Measurements from ENCODE around the gene CCDC57.

Gene CCDC57

DNA sequence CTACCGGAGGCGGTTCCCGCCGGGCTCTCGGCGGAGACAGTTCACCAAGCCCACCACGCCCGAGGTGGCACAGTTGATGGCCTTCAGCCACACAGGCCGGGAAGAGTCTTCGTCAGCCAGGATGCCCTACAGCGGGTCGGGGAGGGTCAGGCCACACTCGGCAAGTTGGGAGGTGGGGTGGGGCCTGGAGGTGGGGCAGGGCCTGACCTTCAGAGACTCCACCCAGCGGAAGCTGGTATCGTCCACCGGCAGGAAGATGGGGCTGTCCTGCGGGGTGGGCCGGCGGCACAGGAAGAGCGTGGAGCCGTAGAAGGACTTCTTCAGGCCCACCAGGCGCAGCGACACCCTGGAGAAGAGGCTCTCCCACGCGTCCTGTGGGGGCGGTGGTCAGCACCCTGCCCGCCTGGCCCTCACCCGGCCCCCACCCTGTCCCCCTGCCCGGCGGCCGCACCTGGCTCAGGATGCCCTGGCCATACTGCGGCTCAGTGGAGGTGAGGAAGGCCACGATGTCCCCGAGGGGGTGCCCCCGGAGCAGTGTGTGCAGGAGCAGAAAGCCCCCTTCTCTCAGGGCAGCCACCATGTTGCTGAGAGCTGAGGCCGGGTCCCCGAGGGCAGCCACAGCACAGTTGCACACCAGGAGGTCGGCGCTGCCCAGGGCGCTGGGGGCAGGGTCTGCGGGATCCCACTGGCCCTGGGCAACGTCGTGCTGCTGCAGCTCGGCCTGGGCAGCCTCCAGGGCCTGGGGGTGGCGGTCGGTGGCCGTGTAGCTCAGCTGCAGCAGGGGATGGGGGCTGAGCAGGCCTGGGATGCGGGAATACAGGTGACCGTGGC, 127.4 kb downstream of the CCDC57 start:
- DNase-seq (ENCODE audit: low read depth in 2 of 3, low spot score in 2 of 3), result no peak

DNA sequence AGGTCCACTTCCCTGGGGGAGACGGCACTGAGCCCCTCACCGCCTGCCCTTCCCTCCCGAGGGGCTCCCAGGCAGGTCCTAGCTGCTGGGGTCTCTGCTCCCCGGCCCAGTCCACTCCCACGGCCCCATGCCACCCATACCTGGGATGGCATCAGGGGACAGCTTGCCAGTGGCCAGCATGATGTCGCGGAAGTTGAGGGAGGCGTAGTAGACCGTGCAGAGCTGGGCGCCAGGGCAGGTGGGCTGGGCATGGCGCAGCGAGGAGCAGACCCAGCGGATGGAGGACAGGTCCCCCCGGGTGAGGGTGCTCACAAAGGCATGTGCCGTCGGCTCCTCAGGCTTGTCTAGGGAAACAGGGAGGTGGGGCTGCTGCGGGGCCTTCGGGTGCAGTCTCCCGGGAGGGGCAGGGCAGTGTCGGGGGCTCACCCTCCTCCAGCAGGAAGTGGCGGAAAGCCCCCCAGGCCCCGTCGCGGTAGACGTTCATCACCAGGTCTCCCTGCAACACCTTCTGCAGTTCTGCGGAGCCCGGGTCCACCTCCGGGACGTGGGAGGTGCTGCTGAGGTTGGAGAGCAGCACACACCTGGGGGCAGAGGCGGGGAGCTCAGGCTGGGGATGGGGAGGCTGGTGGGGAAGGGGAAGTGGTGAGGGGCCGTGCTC, 128.1 kb downstream of the CCDC57 start:
- DNase-seq (ENCODE audit: low read depth in 2 of 3, low spot score in 2 of 3), result no peak

DNA sequence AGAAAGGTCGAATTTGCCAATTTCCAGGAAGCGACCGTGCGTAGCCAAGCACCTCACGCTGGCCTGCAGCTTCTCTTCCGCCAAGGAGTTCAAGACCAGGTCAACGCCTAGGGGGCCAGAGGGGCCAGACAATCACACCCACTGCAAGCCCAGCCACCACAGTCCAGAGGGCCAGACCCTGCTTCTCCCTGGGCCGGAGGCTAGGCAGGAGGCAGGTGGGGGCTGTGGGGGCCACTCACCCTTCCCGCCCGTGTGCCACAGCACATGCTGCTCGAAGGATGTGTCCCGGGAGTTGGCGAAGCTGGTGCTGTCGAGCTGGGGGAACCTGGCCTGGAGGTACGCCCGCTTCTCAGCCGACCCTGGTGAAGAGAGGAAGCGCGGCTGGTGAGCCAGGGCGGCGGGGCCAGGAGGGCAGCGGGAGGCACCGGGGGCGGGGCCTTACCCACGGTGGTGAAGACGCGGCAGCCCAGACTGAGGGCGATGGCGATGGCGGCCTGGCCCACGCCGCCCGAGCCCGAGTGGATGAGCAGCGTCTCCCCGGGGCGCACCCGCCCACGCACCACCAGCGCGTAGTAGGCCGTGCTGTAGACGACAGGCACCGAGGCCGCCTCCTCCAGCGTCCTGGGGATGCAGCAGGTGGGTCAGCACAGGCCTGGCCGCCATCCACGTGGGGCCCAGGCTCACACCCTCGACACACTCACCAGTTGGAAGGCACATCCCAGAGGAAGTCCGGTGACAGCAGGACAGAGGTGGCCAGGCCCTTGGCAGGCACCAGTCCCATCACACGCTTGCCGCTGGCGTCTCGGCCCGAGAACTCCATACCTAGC, 128.9 kb downstream of the CCDC57 start:
- DNase-seq (ENCODE audit: low read depth in 2 of 3, low spot score in 2 of 3), result no peak

DNA sequence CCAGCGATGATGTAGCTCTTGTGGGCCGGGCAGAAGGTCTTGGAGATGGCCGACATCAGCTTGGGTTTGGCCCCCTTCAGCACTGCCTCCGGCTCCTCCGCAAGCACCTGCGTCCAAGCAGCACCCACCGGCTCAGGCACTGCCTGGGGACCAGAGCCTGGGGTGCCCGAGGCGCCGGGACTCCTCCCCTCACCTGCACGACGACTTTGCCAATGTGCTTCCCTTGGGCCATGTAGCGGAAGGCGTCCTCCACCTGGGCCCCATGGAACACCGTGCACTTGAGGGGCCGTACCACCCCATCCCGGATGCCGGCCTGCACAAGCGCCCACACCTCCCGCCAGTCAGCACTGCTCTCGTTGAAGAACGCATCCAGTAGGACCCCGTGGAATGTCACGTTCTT, 129.6 kb downstream of the CCDC57 start:
- no peak for DNase-seq (ENCODE audit: low read depth in 2 of 3, low spot score in 2 of 3)

DNA sequence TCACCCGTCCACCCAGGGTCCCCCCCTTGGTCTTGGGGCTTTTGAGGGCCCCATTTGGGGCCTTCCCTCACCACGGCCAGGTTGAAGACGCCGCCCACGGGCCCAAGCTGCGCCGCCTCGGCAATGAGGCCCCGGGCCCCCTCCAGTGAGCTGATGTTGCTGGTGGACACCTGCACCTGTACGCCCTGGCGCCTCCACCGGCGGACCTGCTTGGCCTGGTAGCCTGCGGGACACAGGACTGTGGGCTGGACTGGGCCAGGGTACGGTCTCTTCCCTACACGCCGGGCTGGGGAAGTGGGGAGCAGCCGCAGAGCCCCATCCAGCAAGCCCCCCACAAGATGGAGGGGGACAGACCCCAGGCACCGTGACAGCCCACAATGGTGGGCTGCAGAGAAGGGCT, 130.2 kb downstream of the CCDC57 start:
- no peak for DNase-seq (ENCODE audit: low read depth in 2 of 3, low spot score in 2 of 3)

DNA sequence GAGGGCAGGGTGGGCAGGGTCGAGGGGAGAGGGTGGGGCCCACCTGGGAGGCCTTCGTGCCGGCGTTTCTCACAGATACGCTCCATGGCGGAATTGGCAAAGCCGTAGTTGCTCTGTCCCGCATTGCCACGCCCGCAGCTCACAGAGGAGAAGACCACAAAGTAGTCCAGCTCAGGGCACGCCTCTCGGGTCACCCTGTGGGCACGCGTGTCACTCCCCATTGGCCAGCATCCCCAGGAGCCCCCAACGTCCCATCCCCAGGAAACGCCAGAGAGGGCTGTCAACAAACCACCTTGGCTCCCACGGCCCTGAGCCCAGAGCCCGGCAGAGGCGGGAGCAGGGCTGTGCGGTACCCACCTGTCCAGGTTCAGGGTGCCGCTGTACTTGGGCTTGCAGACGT, 130.7 kb downstream of the CCDC57 start:
- DNase-seq (ENCODE audit: low read depth in 2 of 3, low spot score in 2 of 3), result no peak

DNA sequence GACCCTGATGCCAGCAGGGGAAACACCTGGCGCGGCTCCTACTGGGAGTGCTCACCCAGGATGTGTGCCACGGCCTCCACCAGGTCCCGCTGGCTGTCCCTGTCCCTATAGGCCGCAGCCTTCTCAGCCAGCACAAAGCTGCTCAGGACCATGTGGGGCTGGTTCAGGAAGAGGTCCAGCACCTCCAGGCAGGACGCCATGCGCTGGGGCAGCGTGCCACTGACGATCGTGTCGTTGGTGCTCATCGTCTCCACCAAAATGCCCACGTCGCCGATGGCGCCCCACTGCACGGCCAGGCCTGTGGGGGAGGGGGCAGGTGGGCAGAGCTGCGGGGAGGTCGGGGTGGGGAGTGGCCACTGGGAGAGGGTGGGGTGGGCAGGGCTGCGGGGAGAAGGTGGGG, 131.1 kb downstream of the CCDC57 start:
- DNase-seq (ENCODE audit: low read depth in 2 of 3, low spot score in 2 of 3), result no peak

DNA sequence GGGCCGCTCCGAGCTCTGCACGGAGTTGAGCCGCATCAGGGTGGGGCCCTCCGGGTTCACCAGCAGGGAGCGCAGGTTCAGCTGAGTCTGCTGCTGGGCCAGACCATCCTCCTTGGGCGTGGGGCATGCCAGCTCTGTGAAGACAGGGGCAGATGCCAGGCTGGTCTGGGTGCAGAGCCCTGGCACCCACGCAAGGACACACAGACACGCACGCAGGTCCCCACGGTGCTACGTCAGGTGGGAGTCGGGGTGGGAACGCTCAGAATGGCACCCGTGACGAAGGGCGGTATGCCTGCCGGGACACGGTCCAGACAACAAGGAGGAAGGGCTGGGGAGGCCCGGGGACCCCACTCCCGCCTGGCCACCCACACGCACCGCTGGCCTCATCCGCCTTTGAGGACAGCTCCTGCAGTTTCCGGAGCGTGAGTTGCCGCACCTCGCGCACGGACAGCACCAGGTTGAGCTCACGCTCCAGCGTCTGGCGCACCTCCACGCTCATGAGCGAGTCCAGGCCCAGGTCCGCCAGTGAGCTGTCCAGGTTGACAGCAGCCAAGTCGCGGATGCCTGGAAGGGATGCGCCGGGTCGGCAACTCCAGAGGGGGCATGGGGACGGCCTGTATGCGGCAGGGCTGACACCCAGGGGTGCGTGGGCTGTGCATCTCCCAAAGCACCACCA, 131.7 kb downstream of the CCDC57 start:
- no peak for DNase-seq (ENCODE audit: low read depth in 2 of 3, low spot score in 2 of 3)

DNA sequence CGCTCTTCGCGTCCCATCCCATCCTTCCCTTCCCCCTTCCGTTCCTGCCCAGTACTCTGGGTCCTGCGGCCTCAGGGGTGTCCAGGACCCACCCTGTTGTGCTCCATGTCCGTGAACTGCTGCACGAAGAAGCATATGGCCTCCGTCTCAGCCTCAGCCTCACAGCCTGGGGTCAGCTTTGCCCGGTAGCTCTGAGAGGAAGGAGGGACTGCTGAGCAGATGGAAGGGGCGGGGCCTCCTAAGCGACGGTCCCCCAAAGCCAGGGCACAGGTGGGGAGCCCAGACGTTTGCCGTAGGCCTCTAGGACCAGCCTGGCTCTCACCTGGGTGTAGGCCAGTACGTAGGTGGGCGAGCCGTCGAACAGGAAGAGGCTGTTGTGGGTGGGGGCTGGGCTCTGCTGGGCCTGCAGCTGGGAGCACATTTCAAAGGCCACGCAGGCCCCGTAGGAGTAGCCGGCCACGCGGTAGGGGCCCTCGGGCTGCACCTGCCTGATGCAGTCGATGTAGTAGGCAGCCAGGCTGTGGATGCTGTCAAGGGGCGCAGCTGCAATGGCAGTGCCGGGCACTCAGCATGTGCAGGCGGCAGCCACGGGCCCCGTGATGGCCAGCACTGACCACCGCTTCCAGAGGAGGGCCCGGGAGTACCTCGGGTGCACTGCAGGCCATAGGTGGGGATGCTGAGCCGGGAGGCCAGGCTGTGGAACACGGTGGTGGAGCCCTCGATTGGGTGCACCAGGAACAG, 132.4 kb downstream of the CCDC57 start:
- no peak for DNase-seq (ENCODE audit: low read depth in 2 of 3, low spot score in 2 of 3)

DNA sequence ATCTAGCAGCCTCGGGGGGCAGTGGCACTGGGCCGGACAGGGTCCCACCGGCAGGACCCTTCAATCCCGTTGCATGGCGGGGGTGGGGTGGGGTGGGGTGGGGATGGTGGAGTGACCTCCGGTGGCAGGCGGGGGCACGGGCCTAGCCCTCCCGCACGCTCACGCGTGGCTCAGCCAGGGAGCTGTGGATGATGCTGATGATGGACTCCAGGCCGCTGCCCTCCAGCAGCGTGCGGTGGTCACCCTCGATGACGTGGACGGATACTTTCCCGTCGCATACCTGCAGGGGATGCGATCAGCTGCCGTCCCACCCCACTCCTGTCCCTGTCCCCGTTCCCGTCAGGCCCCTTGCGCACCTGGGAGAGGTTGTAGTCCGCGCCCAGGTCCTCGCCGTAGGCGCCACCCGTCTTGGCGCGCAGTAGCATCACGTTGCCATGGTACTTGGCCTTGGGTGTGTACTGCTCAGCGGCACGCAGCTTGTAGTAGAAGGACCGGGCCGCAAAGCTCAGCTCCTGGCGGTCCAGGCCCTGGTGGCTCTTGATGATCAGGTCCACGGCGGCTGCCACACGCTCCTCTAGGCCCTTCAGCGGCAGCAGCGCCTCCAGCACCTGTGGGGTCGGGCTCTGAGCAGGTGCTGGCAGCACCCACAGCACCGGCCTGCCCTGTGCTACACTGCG, 133.5 kb downstream of the CCDC57 start:
- no peak for DNase-seq (ENCODE audit: low read depth in 2 of 3, low spot score in 2 of 3)

DNA sequence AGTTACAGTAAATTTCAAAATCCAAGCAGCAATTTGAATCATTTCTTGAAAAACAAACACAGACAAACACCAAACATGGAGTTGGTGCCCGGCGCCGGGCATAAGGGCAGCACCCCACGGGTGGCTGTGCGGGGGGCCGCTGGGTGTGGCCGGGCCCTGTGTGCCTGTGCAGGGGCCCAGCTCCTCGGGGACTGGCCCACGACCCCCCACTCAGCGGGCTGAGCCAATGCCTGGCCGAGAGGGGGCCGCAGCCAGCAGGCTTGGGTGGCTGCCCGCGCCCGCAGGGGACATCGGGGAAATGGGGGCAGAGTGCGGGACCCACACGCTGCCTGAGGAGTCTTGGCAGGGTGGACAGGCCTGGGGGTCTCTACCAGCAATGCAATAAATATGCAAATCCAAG, 134.2 kb downstream of the CCDC57 start:
- DNase-seq (ENCODE audit: low read depth in 2 of 3, low spot score in 2 of 3), result no peak

DNA sequence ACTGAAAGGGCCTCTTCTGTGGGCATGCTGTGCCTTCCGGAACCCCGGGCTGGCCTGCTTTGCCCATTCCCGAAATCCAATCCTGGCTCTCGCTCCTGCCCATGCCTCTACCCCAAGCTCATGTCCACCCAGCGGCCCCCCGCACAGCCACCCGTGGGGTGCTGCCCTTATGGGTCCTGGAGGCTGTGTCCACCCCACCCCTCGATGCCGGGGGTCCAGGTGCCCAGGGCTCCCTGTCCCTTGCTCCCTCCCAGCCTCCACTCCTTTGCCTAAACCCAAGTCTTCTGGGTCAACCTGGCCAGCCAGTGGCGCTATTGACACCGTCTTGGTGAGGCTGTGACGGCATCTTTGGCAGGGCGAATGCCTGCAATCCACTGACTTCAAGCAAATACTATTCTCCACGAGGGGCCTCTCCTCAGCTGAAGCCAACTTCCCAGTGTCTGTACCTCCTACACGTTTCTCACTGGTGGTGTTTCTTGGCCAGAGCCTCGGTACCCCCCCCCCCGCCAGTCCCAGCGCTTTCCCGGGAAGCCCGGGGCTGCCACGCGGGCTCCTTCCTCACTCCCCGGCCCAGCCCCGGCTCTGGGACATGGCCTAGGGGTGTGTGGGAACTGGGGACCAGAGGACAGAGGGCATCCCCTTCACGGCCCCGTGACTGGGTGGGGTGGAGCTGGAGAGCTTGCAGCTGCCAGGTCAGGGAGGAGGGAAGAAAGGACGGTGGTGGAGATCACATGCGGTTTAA, 134.9 kb downstream of the CCDC57 start:
- no peak for DNase-seq (ENCODE audit: low read depth in 2 of 3, low spot score in 2 of 3)

DNA sequence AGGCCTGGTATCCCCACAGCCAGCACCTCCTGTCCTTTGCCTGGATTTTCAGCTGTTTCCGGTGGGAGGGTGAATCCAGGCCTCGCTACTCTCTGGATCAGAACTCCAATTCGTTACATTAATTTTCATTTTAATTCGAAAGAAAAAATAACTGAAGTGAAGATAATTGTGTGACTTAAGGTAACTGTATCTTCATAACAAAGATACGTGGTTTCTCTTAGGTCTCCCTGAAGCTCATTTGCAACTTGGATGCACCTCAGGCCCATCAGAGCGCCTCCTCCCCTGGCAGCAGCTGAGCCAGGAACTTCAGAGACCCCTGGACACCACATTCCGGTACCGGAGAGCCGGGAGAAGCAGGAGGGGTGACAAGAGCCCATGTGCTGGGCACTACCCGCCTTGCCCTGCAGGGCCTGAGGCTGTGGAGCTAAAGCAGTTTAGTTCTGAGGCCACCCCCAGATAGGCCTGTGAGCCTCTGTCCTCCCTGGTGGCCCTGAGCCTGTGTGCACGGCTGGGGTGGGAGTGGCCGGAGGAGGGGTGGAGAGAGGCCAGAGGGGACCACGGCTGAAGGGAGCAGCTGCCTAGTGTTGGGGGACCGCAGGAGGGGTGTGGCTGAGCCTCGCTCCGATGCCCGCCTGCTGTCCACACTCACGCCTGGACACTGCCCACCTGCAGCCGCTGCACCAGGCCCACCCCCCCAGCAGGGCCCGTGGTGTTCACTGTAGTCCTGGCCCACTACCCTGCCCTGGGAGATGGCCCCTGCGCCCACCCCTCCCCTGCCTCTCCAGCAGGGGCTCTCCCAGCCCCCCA, 135.7 kb downstream of the CCDC57 start:
- DNase-seq (ENCODE audit: low read depth in 2 of 3, low spot score in 2 of 3), result no peak

DNA sequence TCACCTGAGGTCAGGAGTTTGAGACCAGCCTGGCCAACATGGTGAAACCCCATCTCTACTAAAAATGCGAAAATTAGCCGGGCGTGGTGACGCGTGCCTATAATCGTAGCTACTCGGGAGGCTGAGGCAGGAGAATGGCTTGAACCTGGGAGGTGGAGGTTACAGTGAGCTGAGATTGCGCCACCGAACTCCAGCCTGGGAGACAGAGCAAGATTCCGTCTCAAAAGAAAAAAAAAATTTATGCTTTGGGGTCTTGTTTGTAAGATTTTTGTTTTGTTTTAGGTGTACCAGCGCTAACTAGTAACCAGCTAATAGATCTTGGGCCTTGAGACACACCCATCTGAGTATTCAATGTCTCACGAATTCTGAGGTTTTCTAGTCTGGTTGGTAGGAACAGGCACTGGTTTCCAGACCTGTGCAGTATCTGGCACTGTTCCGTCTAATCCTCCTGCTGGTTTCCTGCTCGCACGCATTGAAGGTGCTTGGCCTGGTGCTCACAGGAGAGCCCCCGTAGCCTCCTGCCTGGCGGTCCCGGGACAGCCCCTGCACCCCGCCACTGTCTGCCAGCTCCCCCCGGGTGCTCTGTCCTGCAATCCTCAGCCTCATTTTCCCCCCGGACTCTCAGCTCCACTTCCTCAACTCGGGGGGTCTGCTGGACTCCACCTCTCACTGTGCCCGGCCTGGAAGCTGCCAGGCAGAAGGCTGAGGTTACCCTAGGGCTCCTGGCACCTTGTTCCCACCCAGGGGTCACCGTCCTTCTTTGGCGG, 136.4 kb downstream of the CCDC57 start:
- no peak for DNase-seq (ENCODE audit: low read depth in 2 of 3, low spot score in 2 of 3)

DNA sequence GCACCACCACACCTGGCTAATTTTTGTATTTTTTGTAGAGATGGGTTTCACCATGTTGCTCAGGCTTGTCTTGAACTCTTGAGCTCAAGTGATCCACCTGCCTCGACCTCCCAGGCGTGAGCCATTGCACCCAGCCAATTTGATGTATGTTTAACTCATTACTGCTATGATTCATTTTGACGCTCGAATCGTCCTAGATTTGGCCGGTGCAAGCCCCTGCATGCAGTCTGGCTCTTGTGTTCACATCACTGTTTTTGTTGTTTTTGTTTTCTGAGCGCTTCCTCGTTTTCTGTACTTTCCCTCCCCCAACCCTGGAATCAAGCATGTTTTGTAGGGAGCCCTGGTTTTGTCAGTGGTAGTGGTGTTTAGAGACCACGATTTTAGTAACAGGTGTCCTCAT, 139.2 kb downstream of the CCDC57 start:
- no peak for DNase-seq (ENCODE audit: low read depth in 2 of 3, low spot score in 2 of 3)

DNA sequence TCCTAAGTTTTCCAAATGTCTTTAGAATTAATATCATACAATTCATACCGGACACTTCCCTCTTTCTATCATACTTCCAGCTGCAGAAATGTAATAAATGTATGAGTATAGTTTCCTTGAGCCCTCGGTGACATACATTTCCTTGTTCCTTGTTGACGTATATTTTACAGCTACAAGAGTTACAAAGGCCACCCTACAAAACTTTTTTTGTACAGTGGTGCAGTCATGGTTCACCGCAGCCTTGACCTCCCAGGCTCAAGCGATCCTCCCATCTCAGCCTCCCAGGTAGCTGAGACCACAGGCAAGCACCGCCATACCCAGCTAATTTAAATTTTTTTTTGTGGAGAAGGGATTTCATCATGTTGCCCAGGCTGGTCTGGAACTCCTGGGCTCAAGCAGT, 139.8 kb downstream of the CCDC57 start:
- no peak for DNase-seq (ENCODE audit: low read depth in 2 of 3, low spot score in 2 of 3)

DNA sequence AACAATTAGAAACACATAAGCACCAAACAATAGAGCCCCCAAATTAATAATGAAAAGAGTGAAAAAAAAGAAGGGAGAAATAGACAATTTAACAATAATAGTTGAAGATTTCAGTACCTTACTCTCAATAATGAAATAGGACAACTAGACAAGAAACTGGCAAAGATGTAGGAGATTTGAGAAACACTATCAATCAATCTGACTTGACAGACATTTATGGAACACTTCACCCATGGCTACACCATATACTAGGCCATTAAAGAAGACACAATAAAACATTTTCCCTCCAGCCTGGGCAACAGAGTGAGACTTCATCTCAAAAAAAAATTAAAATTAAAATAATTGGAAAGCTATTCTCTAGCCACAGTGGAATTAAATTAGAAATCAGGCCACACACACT, 142.0 kb downstream of the CCDC57 start:
- no peak for DNase-seq (ENCODE audit: low read depth in 2 of 3, low spot score in 2 of 3)

Data from activated CD8-positive, alpha-beta memory T cell treated with anti-CD3 and anti-CD28 coated beads for 48 hours (primary cell).